K562 (cell line): ENCODE results near the gene TRIM71. TPM values are rescaled to one million over a fixed set of nuclear protein-coding genes. Genes with fewer than 3 reads are reported as not detected.

Experiments
- AFF4 ChIP-seq: sonication (generic); formaldehyde crosslinking; IDR thresholded peaks from 2 replicates; pipeline ENCODE4 v1.8.0; 2023; ENCODE audit warnings: mild to moderate bottlenecking, missing genetic modification reagents
- ATF3 ChIP-seq, 2 experiments: fragments of 450-650 bp in 1 of 2; sonication (generic) in 1 of 2; formaldehyde crosslinking in 1 of 2; IDR thresholded peaks in 1 of 2; conservative IDR thresholded peaks in 1 of 2; 2 replicates each; pipeline versions ENCODE4 v1.6.1 to v1.8.1; 2016 to 2023; ENCODE audit warnings: mild to moderate bottlenecking in 2 of 2, moderate library complexity in 2 of 2, inconsistent platforms in 1 of 2, missing genetic modification reagents in 1 of 2
- CHAMP1 ChIP-seq: fragments of 450-650 bp; IDR thresholded peaks from 2 replicates; pipeline ENCODE4 v1.6.1; 2016; ENCODE audit warnings: mild to moderate bottlenecking
- FOXM1 ChIP-seq, 2 experiments: fragments of 450-650 bp in 1 of 2; sonication (generic) in 1 of 2; formaldehyde crosslinking in 1 of 2; IDR thresholded peaks; 2 replicates each; pipeline versions ENCODE4 v1.6.1 to v1.9.0; 2017 to 2022; ENCODE audit warnings: low read depth in 2 of 2, mild to moderate bottlenecking in 2 of 2, missing genetic modification reagents in 1 of 2, moderate library complexity in 1 of 2
- FOXP1 ChIP-seq: sonication (generic); formaldehyde crosslinking; IDR thresholded peaks from 2 replicates; pipeline ENCODE4 v1.8.0; 2022; ENCODE audit warnings: mild to moderate bottlenecking, missing genetic modification reagents
- HNRNPUL1 ChIP-seq: fragments of 200-400 bp; formaldehyde crosslinking; IDR thresholded peaks from 2 replicates; pipeline ENCODE4 v1.6.1; 2017; ENCODE audit warnings: low read length
- KLF16 ChIP-seq: IDR thresholded peaks from 2 replicates; pipeline ENCODE4 v1.6.1; 2016; ENCODE audit warnings: antibody characterized with exemption
- MECOM ChIP-seq: fragments of 250-450 bp; sonication (Bioruptor Pico); IDR thresholded peaks from 2 replicates; pipeline ENCODE4 v1.8.0; 2022; ENCODE audit warnings: inconsistent platforms
- RAD51 ChIP-seq: fragments of 450-650 bp; IDR thresholded peaks from 2 replicates; pipeline ENCODE4 v1.7.1; 2016; ENCODE audit warnings: low read depth, mild to moderate bottlenecking, borderline replicate concordance
- RCOR1 ChIP-seq, 2 experiments: IDR thresholded peaks; 2 replicates each; pipeline ENCODE4 v1.6.1; 2012; ENCODE audit warnings: low read depth in 2 of 2, low read length in 2 of 2, borderline replicate concordance in 1 of 2, improper control_type of control experiment in 1 of 2
- SFPQ ChIP-seq: fragments of 200-400 bp; formaldehyde crosslinking; IDR thresholded peaks from 2 replicates; pipeline ENCODE4 v1.6.1; 2017; ENCODE audit warnings: mild to moderate bottlenecking, low read depth, low read length, moderate library complexity
- TFAP4 ChIP-seq: sonication (generic); formaldehyde crosslinking; IDR thresholded peaks from 2 replicates; pipeline ENCODE4 v1.8.0; 2022; ENCODE audit warnings: missing genetic modification reagents, mild to moderate bottlenecking, moderate library complexity, borderline replicate concordance
- THAP7 ChIP-seq: fragments of 250-450 bp; sonication (Bioruptor Pico); IDR thresholded peaks from 2 replicates; pipeline ENCODE4 v1.5.0; 2021
- ZEB2 ChIP-seq: fragments of 450-650 bp; IDR thresholded peaks from 2 replicates; pipeline ENCODE4 v1.6.1; 2016
- ZNF174 ChIP-seq: fragments of 250-450 bp; sonication (Bioruptor Pico); IDR thresholded peaks from 2 replicates; pipeline ENCODE4 v1.4.0; 2020; ENCODE audit warnings: mild to moderate bottlenecking
- ZNF224 ChIP-seq: sonication (generic); formaldehyde crosslinking; IDR thresholded peaks from 2 replicates; pipeline ENCODE4 v1.8.0; 2022; ENCODE audit warnings: mild to moderate bottlenecking, missing genetic modification reagents
- ZNF311 ChIP-seq: fragments of 250-450 bp; sonication (Bioruptor Pico); IDR thresholded peaks from 2 replicates; pipeline ENCODE4 v1.4.0; 2020; ENCODE audit warnings: mild to moderate bottlenecking, moderate library complexity
- polyA plus RNA-seq, 8 experiments: library from polyadenylated mRNA; depleted of rRNA in 4 of 8; stranded (reverse) in 5 of 8; unstranded in 3 of 8; fragments of >200 nt; fragmentation: Nextera tagmentation in 2 of 8; fragmentation: Illumina TruSeq in 1 of 8; extraction: Ambion mirVana in 2 of 8; extraction: Trizol in 1 of 8; gene quantifications; 2 replicates each; pipeline versions ENCODE4 v1.2.1 to v1.2.3, GENCODE V29; 2011 to 2014; ENCODE audit warnings: inconsistent platforms in 1 of 8, missing spikeins in 1 of 8
- total RNA-seq, 7 experiments: library from RNA; depleted of rRNA in 6 of 7; stranded (reverse); fragments of >200 nt in 6 of 7; fragmentation: Illumina TruSeq in 2 of 7; extraction: Trizol in 2 of 7; gene quantifications; 2 replicates each; pipeline versions ENCODE4 v1.2.1 to v1.2.3, GENCODE V29; 2011 to 2021; ENCODE audit warnings: low replicate concordance in 1 of 7

The TRIM71 gene
- total and polyA plus RNA-seq, 9 of the 15 experiments (the other 6 are each of a cell fraction or from before 2014, with no cell fraction given): 0.04 to 0.11 TPM; not detected in 7

- TF ChIP-seq AFF4: no peak
- TF ChIP-seq FOXP1 (CRISPR knock-in tag): no peak
- peak; percentile 95 for TF ChIP-seq TFAP4 (CRISPR knock-in tag)
- peak; percentile 66 for TF ChIP-seq FOXM1 (IDR thresholded peaks at IDR 0.05; ENCODE audit: low read depth)
- no peak for TF ChIP-seq FOXM1 (CRISPR knock-in tag; IDR thresholded peaks at IDR 0.05; ENCODE audit: low read depth)
- no peak for TF ChIP-seq ZNF174 (CRISPR knock-in tag)
- TF ChIP-seq KLF16: peak; percentile 77
- TF ChIP-seq ZNF224 (CRISPR knock-in tag): no peak
- TF ChIP-seq RAD51: 0 out of 2 replicates have a peak, but pooled peaks have one; percentile 22
- TF ChIP-seq HNRNPUL1: no peak
- no peak for TF ChIP-seq ZNF311
- 0 out of 2 replicates have a peak, but pooled peaks have one; percentile 61 for TF ChIP-seq MECOM (CRISPR knock-in tag)
- peak in 1 of 2 experiments; percentile 77; a peak in 1 of 4 replicates for TF ChIP-seq RCOR1 (IDR thresholded peaks at IDR 0.05; ENCODE audit: borderline replicate concordance in 1 of 2, low read depth in 2 of 2, low read length in 2 of 2)
- TF ChIP-seq THAP7 (CRISPR knock-in tag): no peak
- no peak; the same call in 1 of the 2 replicates for TF ChIP-seq CHAMP1
- TF ChIP-seq ATF3 (IDR thresholded peaks at IDR 0.05): peak; percentile 31; the same call in 1 of the 2 replicates
- TF ChIP-seq ATF3 (CRISPR knock-in tag; conservative IDR thresholded peaks at IDR 0.05): no peak
- no peak for TF ChIP-seq ZEB2
- TF ChIP-seq SFPQ: no peak
Observed at GRCh38 chr3:32848215-32848614, 30.4 kb downstream of the TRIM71 start (continued).
